Fibroblast of mammary gland (primary cell): ENCODE measurements around the gene OLR1.

ENCODE experiments used
- DNase-seq: peaks from one replicate; pipeline ENCODE4 v3.0.0-alpha.2; 2010; ENCODE audit warnings: low read depth
- H3K4me3 ChIP-seq: 2 replicates; pipeline ENCODE4 v1.5.1; 2011; ENCODE audit warnings: low read depth, mild to moderate bottlenecking, low read length, moderate library complexity; ENCODE audit not compliant: control insufficient read depth
- CTCF ChIP-seq: conservative IDR thresholded peaks from 2 replicates; pipeline ENCODE4 v1.5.1; 2011; ENCODE audit warnings: low read depth, low read length, inconsistent platforms; ENCODE audit not compliant: control insufficient read depth, insufficient read depth

Gene OLR1

DNA sequence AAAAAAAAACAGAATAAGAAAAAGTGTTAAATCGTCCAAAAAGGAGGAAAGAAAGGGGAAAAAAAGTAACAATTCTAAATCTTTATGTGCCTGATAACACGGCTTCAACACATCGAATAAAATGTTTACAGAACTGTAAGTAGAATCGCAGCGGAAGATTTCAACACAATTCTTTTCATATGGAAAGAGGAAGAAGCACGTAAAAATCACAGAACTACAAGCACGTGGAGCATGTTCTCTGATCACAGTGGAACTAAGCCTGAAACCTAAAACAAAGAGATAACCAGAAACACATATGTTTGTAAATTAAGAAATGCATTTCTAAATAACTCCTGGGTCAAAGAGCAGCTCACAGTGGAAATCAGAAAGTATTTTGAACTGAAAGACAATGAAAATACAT is 50.7 kb downstream of the OLR1 start:
- H3K4me3 ChIP-seq: no peak overlapping the region
- TF ChIP-seq CTCF: no peak
- DNase-seq: no peak

DNA sequence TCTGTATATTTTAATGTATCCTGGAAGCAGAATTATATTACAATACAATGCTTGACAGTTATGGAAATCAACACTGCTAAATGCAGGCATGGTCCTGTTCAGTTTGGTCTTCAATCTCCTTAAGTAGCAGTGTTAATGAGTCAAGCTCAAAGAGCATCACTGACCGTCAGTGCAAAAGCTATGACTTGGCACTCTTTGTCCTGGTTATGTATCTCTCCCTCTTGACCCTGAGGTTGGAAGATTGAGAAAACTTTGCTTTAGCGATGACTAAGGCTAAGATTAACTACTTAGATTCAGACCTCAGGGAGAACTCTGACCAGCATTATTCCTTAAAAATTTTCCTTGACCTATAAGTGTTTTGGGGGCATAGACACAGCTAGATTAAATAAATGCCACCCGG is 52.9 kb downstream of the OLR1 start:
- DNase-seq: peak; percentile 39
- no peak overlapping the region for H3K4me3 ChIP-seq
- no peak for TF ChIP-seq CTCF

- DNase-seq: no peak
- no peak for TF ChIP-seq CTCF
- no peak overlapping the region for H3K4me3 ChIP-seq
Measured at GRCh38 chr12:10115890-10116289, 56.0 kb downstream of the OLR1 start.

DNA sequence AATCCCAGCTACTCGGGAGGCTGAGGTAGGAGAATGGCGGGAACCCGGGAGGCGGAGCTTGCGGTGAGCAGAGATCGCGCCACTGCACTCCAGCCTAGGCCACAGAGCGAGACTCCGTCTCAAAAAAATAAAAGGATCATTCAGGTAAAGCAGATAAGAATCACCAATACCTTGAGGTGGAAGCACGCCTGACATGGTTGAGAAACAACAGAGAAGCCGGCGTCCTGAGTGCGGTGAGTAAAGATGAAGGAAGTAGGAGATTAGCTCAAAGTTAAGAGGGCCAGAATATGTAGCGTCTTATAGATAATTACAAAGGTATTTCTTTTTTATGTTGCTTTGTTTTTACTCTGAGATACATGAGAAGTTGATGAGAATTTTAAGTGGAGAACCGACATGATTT is 56.6 kb downstream of the OLR1 start:
- no peak overlapping the region for H3K4me3 ChIP-seq
- no peak for TF ChIP-seq CTCF
- no peak for DNase-seq

DNA sequence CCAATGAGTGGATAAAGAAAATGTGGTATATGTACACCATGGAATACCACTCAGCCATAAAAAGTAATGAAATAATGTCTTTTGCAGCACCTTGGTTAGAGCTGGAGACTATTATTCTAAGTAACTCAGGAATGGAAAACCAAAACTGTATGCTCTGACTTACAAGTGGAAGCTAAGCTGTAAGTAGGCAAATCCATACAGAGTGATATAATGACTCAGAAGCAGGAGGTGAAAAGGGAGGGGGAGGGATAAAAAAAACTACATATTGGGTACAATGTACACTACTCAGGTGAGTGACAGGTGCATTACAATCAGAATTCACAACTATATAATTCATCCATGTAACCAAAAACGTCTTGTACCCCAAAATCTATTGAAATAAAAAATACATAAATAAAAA is 58.0 kb downstream of the OLR1 start:
- no peak for TF ChIP-seq CTCF
- DNase-seq: no peak

GRCh38 chr12:10113075-10113474 is 58.9 kb downstream of the OLR1 start:
- DNase-seq: no peak
- no peak for TF ChIP-seq CTCF
- no peak overlapping the region for H3K4me3 ChIP-seq

More for the DNA sequence above, 58.0 kb downstream of the OLR1 start:
- no peak overlapping the region for H3K4me3 ChIP-seq

GRCh38 chr12:10111451-10111850 is 60.5 kb downstream of the OLR1 start:
- no peak overlapping the region for H3K4me3 ChIP-seq
- TF ChIP-seq CTCF: no peak
- no peak for DNase-seq
